Activated CD4-positive, alpha-beta T cell treated with anti-CD3 and anti-CD28 coated beads for 1 hour (primary cell): Measurements from ENCODE around the gene GNB1L.

Experiments
- DNase-seq: peaks from one replicate; pipeline ENCODE4 v3.0.0-alpha.2; 2020

The GNB1L gene, protein sequence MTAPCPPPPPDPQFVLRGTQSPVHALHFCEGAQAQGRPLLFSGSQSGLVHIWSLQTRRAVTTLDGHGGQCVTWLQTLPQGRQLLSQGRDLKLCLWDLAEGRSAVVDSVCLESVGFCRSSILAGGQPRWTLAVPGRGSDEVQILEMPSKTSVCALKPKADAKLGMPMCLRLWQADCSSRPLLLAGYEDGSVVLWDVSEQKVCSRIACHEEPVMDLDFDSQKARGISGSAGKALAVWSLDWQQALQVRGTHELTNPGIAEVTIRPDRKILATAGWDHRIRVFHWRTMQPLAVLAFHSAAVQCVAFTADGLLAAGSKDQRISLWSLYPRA

DNA sequence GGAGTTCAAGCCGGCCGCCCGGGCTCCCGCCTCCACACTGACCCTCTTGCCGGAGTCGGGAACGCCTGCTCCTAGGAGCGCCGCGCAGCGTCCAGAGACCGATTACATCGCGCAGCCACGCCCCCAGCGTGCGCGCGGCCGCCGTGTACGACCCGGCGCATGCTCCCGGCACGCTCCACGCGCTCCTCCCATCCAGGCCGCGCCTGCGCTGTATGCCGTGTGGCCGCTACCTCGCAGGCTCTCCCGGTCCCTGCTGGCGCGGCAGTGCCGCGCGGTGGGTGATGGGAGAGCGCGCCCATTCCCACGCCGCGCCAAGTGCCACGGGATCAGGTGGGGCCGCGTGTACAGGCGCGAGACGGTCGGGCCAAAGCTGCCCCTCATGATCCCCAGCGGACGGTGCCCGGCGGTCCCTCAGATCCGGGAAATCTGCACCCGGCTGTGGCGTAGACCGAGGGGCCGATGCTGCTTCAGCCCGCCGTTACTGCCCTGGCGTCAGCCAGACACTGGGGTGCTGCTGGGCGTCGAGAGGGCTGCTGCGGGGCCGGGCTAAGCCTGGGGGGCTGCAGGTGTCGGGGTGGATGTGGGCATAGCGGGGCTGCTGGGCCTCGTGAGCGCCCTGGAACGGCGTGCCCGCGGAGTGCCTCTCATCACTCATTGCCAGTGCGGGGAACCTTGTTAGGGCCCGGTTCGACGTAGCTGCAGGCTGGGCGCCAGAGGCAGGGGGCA lies at the start of gene GNB1L, which contains the start of gene RTL10:
Gene GNB1L (minus strand): TSS at position 97 of the 726 bp plus-strand sequence. CDS start 33,519 bp downstream, outside the sequence.
Gene RTL10 (minus strand): TSS at position 97 of the 726 bp plus-strand sequence. CDS start 2,613 bp downstream, outside the sequence.
- DNase-seq = peak; percentile 93

DNA sequence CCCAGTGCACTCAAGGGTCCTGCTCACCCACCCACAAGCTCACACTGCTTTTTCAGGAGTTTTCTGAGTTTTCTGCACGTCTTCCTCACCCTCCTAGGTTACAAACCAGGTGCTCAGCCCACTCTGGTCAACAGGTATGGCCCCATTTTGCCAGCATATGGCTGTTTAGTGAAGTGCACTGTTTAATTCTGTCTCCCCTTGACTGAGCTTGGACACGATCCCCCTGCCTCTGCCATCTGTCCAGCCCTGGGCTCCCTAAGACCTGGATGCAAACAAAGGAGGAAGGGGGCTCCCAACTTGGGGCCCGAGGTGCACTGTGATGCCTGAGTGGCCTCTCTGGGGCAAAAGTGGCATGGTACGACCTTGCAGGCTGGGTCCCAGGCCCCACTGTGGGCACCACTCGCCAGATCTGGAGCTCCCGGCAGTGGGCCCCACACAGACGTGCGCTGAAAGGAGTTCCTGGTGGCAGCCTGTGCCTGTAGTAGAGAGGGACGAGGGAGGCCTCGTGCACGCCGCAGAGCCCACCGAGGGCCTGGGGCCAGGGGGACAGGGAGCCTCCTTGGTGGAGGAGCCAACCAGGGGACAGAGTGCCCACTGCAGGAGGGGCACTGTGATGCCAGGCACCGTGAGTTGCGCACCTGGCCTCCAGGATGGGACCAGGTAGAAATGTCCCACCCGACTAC lies 49.6 kb upstream of the GNB1L start:
- DNase-seq = no peak

DNA sequence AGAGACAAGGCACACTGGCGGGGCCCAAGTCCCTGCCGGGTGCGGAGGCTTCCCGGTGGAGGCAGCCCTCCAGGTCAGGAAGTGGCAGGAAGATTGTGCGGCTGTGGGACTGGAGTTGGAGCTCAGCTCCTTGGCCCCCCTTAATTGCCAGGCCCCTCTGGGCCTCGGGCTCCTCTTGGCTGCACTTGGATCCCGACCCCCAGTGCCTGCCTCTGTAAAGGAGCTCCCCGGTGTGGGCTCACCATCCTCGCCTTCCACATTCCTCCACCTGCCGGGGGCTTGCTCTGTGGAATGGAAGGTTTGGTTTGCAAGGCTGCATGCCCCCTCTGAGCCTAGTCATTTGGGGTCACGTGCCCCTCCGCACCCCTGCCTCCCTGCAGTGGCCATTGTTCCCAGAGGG lies 48.8 kb upstream of the GNB1L start:
- DNase-seq = no peak

DNA sequence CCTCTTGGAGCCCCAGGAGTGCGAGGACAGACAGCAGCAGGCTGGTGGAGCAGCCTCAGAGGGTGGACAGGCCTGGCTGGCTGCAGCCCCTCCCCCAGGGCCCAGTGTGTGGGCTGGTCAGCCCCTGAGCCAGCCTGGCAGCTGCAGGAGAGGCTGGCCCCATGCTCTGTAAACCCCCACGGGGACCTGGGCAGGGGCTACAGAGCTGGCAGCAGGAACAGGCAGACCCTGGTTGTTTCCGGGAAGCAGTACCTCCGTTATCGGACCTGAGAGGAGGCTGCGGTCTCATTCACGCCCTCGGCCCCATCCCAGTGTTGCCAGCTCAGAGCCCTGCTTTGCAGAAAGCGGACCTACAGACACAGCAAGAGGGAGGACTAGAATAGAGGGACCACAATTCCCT lies 48.4 kb upstream of the GNB1L start:
- DNase-seq = no peak

DNA sequence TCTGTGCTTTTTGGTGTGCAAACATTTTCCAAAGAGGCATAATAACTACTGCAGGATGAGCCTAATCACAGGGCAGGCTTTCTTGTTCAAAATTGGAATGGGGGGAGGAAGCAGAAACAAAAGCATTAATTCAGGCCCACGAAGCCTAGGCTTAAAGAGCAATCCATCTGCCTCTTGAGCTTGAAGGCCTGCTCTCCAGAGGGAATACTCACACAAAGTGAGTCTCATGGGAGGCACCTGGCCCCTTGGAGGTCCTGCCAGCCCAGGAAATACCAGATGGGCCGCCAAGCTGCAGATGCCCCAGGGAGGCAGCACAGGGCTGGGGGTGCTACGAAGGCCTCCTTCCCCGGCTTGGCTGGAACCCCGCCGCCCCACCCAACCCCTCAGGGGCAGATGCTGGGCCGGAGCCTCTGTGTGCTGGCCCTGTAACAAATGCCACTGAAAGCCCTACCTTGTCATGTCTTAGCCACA lies 47.6 kb upstream of the GNB1L start:
- DNase-seq = no peak

DNA sequence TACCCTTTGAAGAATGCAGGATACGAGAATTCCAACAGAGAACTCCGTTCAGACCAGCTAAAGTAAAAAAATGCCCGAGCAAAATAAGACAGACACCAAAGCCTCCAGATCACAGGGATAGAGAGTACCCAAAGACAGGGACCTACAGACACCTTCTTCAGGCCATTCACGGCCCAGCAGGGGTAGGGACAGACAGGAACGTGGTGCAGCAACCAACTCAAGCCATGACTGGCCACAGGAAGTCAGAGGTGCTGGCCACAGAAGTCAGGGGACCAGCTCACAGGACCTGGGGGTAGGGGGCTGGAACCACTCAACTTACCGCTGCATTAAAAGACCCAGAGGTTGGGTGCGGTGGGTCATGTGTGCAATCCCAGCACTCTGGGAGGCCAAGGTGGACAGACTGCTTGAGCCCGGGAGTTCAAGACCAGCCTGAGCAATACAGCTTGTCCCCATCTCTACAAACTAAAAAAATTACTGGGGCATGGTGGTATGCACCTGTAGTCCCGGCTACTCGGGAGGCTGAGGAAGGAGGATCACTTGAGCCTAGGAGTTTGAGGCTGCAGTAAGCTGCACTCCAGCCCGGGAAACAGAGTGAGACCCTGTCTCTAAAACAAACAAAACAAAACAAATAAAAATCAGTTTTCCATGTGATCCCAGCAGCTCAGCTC lies 47.0 kb upstream of the GNB1L start:
- no peak for DNase-seq

DNA sequence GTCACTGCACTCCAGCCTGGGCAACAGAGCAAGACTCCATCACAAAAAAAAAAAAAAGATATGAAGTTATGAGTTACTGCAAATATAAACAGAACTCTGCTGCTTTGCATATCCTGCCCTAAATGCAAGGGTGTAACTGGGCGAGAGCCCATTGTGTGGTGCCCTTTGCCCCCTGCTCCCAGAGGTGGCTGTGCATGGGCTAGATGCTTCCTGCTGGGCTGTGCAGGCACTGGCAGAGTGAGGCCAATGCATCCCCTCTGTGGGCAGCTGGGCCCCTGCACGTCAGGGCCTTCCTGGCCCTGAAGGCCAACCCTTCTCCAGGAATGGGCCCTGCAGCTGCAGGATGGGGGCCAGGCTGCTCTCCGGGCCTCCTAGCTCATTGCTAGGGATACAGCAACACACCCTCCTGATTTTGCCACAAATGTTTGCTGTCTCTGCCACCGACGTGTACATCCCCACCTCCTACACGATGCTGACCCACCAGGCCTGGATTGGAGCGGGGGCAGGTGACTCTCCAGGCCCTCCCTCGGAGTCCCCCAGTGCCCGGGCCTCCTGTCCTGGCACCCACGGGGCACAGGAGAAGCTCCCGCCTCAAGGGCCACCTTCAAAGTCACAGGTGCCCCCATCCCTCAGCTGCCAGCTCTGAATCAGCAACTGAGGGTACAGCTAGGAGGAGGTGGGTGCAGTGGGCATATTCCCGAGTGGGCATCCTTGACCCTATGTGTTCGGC lies 46.2 kb upstream of the GNB1L start:
- DNase-seq = no peak

DNA sequence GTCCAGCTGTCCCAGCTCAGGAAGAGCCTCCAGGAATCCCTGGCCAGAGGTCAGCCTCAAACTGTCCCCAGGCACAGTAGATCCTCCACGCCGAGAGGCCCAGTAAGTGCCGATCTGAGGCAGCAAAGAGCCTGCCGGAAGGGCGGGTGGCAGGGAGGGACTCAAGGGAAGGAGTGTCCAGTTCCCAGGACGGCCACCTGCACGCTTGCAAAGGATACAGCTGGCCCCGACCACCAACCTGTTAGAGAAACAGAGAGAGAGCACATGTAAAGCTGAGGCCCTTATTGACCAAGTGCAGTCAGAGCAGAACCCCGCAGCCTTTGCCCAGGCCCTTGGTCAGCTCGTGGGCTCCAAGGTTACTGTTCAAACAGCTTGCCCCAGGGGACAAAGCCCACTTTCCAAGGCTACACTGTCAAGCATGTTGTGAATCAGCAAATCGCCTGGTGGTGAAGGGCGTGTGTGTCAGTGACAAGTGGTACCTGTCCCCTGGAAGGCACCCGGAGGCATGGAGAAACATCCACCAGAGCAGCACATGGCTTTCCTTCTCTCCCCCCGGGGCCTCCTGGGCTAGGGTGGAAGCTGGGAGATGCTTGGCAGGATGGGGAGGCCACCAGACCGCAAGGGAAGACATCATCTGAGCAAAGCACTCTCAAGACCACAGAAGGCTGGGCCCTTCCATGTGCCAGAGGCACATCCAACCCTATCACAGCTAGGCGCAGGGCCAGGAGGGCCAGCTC lies 44.3 kb upstream of the GNB1L start:
- DNase-seq = no peak

DNA sequence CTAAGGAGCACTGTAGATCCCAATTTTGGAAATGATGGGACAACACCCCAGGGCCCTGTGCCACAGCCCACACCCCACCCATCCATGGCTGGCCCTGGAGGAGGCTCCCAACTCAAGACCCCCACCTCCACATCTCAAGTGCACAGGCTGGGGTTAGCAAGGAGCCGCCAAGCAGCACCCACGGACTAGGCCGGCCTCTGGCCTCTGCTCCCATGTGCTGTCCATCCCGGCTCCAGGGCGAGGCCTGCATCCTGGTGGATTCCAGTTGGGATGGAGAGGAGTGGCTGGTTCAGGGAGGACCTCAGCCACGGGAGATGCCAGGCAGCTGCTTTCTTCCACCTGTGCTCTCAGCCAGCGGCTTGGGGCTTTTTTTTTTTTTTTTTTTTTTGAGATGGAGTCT lies 43.5 kb upstream of the GNB1L start:
- DNase-seq = no peak

DNA sequence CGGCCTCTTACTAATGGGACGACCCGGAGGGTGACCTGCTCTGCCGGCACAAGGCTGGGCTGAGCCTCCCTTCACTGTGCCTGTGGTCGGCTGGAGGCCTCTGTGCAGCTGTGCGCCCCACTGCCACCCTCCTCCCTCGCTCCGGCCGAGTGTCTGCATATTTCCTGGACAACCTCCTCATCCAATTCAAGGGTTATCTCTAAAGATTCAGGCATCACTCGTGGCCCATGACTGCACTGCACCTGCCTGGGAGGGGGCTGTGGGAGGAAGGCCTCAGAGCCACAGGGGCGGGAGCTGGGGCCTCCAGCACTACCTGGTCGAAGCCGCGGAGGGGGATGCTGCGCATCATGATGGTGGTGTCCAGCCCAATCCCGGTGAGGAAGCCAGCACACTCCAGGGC lies 43.1 kb upstream of the GNB1L start:
- no peak for DNase-seq

DNA sequence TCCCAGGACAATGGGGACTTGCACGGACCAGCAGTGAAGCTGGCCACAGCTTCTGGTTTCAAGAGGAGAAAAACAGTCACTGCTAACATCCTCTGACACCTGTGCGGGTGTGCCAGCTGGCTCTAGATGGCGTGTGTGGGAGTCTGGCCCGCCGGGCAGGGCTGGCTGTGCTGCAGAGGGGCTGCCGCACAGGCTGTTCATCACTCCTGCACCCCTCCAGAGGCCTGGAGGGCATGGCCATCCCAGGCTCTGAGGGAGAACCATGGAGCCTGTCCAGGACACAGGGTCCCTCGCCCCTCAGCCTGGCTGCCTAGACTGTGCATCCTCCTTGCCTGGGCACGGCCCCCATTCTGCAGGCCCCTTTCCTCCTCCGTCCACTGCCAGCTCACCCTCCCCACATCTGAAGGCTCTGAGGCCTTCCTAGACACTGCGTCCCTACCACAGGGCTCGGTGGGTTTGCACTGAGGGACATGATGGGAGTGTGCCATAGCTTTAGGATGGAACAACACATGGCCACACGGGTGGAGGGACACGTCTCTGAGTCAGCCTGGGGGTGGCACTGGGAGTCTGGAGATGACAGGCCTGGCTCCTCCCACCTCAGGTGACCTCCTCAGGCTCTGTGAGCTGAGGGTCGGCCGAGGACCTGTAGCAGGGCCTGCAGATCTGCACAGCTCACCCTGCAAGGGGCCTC lies 42.1 kb upstream of the GNB1L start:
- no peak for DNase-seq

DNA sequence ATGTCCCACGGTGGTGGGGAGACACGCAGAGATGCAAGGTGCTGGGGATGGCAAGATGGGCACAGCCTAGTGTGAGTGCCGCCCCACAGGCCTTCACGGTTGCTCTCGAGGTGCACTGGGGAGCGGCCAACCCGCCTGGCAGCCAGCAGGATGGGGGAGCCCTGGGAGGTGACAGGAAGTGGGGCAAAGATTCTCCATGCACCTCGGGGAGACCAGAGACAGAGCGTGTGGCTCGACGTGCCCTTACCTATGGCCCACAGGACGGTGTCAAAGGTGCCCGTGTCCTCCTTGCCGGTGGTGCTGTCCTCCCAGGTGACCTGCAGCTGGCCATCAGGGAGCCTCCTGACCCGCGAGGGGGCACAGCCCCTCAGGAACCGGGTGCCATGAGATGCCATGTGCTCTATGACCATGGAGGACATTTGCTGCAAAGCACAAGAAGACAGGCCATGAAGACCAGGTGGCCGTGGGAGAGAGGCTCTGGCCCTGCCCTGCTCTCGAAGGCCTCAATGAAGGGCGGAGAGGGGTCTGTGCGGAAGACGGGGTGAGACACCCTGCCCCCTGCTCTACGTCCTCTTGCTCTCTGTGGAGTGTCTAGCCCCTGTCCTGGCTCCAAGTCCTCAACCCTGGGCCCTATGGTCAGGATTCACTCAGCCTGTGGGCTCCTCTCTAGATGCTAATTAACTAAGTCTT lies 40.6 kb upstream of the GNB1L start:
- DNase-seq = no peak

DNA sequence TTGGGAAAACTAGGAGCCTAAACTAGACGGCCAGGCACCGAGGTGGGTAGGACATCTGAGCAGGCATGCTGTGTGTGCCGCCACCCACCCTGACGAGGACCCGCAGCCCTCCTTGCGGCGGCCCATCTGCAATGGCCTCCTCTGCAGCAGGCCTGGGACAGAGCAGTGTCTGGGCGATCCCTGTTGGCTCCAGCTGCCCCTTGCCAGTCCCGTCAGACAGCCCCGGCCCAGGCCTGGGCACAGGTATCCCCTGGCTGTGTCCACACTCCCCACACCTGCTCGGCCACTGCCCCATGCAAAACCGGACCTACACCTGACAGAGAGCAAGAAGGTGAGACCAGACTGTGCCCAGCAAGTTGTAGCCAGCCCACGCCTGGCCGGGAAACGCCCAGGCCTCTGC lies 38.7 kb upstream of the GNB1L start:
- DNase-seq = no peak

DNA sequence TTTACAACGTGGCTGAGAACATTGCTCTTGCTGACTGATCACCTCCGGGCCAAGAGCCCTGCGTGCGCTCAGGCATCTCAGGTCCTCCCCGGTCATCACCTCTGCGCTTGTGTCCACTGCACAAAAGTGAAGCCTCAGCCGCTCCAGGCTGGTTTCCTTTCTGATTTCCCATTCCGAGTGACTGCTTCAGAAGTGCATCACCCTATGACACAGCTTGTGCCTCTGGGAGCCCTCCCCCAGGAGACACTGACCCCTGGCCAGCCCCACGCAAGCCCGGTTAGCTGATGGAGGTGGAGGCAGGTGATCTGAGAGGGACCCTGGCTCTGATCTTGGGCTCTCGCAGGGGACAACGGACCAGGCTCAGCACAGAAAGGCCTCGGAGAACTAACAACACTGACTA lies 38.3 kb upstream of the GNB1L start:
- no peak for DNase-seq

DNA sequence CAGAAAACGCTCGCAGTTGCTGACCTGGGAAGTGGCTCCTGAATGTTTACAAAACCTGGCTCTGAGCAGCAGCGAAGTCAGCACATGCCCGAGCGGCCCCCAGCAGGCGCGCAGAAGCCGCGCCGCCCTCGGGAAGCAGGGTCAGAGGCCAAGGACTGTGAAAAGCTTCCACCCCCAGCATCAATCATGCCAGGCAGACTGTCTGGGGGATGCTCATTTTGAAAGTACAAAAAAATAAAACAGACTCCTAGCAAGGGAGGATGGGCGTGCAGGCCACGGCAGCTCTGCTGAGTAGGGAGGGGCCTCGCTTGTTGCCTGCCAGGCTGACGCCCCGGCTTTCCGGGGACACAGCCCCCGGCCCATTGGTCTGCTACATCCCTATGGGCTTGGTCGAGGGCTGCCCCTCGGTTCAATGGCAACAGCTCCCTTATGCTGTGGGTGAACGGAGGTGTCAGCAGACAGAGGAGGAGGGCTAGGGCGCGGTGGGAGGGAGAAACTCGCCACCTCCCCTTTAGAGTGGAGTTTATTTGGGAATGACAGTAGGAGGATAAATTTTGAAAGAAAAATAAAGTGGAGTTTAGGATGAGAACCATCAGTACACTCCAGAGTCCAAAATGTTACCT lies 37.7 kb upstream of the GNB1L start:
- no peak for DNase-seq

DNA sequence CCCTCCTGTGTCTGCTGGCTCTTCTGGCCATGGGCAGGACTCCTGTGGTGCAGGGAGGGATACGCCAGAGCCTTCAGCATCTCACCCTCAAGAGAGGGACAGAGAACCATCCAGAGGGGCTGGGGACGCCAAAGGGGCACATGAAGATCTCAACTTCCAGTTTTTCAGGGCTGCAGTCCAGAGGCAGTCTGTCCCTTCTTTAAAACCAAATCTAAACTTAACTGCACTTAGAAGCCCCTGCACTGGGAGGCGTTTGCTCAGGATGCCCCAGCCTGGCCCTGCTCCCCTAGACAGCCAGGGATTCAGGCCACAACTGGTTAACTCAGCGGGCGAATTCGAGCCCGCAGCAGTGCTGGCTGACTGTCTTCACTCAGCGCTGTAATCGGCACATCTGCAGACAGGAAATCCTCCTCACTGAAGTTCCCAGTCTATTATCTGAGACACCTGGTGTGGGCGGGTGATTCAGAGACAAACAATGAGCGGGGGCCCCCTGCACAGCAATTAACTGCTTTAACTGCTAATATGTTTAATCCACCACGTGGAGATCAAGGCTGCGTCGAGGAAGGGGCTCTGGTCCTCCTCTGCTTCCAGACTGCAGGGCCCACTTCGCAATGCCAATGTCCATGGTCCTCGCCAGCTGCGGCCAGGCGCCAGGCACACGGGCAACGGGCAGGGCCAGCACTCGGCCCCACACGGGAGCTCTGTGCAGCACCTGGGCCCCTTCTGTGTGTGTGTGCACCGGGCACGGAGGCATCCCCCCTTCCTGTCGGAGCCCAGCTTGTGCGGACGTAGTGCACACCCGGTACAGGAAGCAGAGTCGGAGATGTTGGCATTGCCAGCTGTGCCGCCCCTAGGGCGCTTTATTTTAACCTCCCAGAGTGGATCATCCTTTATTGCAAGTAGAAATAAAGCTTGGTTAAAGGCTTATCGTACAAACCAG lies 36.9 kb upstream of the GNB1L start:
- peak; percentile 75 for DNase-seq

DNA sequence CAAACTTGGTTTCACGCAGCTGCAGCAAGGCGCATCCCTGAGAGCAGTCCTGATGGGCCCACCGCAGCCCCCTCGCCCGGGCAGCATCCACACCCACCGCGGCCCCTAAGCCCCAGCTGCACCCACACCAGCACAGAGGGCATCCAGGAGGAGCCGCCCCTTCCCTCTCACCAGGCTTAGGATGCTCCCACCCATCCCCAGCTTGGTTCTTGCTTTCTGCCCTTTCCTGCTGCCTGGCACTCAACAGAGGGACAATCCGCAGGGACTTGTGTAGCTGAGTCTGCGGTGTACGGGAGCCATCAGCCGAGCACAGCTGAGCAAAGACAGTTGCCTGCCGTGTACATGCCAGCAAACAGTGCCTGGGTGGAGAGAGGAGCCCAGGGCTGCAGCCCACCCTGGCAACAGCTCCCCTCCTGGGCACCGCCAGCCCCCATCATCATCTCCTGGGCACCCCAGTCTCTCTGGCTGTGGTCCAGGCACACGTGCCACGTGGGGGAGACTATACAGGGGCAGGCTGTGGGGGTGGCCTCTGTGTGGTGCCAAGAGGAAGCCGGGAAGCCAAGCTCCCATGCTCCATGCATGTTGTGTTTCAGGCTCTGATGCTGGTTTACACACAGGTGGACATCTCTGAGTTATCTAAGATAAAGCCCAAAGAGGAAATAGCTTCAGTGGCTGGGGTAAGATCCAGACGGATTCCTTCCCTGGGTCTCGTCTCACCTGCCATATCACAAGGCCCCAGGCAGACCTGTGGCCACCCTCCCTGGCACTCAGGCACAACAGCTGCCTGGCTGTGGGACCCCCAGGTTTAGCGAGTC lies 36.0 kb upstream of the GNB1L start:
- DNase-seq = no peak

DNA sequence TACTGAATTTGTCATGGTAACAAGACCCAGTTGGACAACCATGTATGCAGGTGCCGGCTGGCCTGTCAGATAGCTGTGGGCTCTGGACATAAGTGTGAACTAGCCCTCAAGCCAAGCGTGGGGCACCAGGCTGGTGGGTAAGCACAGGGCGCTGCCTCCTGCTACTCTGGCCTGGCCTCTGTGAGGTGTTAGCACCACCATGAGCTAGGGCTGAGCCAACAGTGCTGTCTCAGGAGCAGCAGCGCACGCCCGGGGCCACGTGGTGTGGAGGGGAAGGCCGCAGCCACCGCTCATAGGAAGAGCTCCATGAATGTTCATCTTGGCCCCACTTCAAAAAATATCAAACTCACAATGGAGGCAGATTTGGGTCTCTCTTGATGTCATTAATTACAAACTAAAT lies 35.3 kb upstream of the GNB1L start:
- DNase-seq = no peak
